PC-3 (cell line): Measurements from ENCODE around the gene PAQR5. TPM values are rescaled to one million over a fixed set of nuclear protein-coding genes. Genes with fewer than 3 reads are reported as not detected.

Experiments used
- ATAC-seq: fragments of 200-7000 bp; cut with Tn5 transposase; 2 replicates; pipeline ENCODE4 v1.9.1; 2020; ENCODE audit warnings: mild to moderate bottlenecking, moderate library complexity
- BruUV-seq: library from RNA; stranded (reverse); fragments of 400-500 nt; replicated peaks from 2 replicates; lab custom pipeline; 2021; lab: Mats Ljungman, UMichigan
- CTCF ChIA-PET: fragments of 300-600 bp; sonication (Branson Sonifier 250); formaldehyde crosslinking; loops from one replicate; lab custom pipeline; 2022; ENCODE audit warnings: antibody characterized with exemption; lab: Charles Lee
- POLR2A ChIA-PET: fragments of 300-600 bp; sonication (Branson Sonifier 250); formaldehyde crosslinking; loops from one replicate; lab custom pipeline; 2022; ENCODE audit warnings: antibody characterized with exemption; ENCODE audit not compliant: unreplicated experiment; lab: Charles Lee
- DNase-seq: peaks from one replicate; pipeline ENCODE4 v3.0.0-alpha.2; 2015
- H2AFZ ChIP-seq: fragments of 300-600 bp; sonication (generic); 2 replicates; pipeline ENCODE4 v1.6.0; 2016; ENCODE audit warnings: antibody characterized with exemption, low read length
- H3F3A ChIP-seq: fragments of 300-600 bp; sonication (generic); one replicate; pipeline ENCODE4 v1.6.0; 2017; ENCODE audit warnings: antibody characterized with exemption, low read length, control low read depth, mild to moderate bottlenecking; ENCODE audit not compliant: unreplicated experiment
- H3K27ac ChIP-seq: fragments of 300-600 bp; sonication (generic); 2 replicates; pipeline ENCODE4 v1.5.1; 2016; ENCODE audit warnings: mild to moderate bottlenecking, low read length
- H3K27me3 ChIP-seq: fragments of 300-600 bp; sonication (generic); 2 replicates; pipeline ENCODE4 v1.6.1; 2016; ENCODE audit warnings: low read length, mixed read lengths
- H3K36me3 ChIP-seq: fragments of 300-600 bp; sonication (generic); 2 replicates; pipeline ENCODE4 v1.6.1; 2016; ENCODE audit warnings: low read depth, mixed run types, low read length, mixed read lengths
- H3K4me1 ChIP-seq: fragments of 300-600 bp; sonication (generic); 2 replicates; pipeline ENCODE4 v1.5.1; 2016; ENCODE audit warnings: low read length; ENCODE audit not compliant: insufficient read depth
- H3K4me2 ChIP-seq: fragments of 300-600 bp; sonication (generic); 2 replicates; pipeline ENCODE4 v1.6.0; 2016; ENCODE audit warnings: low read length
- H3K4me3 ChIP-seq: fragments of 300-600 bp; sonication (generic); 2 replicates; pipeline ENCODE4 v1.5.1; 2016; ENCODE audit warnings: mild to moderate bottlenecking, low read length, mixed read lengths
- H3K79me2 ChIP-seq: fragments of 300-600 bp; sonication (generic); 2 replicates; pipeline ENCODE4 v1.6.1; 2017; ENCODE audit warnings: low read length, mixed read lengths
- H3K9ac ChIP-seq: fragments of 300-600 bp; sonication (generic); 2 replicates; pipeline ENCODE4 v1.6.0; 2016; ENCODE audit warnings: mild to moderate bottlenecking, low read length
- H3K9me2 ChIP-seq: fragments of 300-600 bp; sonication (generic); replicated peaks from 2 replicates; pipeline ENCODE4 v1.6.1; 2016; ENCODE audit warnings: mixed run types, low read length, mixed read lengths
- H3K9me3 ChIP-seq: fragments of 300-600 bp; sonication (generic); 2 replicates; pipeline ENCODE4 v1.6.1; 2016; ENCODE audit warnings: low read length, mixed read lengths
- H4K20me1 ChIP-seq: fragments of 300-600 bp; sonication (generic); 2 replicates; pipeline ENCODE4 v1.6.1; 2016; ENCODE audit warnings: low read length, mixed read lengths
- CTCF ChIP-seq: fragments of 300-600 bp; sonication (generic); conservative IDR thresholded peaks from 2 replicates; pipeline ENCODE4 v1.5.1; 2017; ENCODE audit warnings: antibody characterized with exemption, low read depth, mild to moderate bottlenecking, low read length
- EZH2 ChIP-seq: fragments of 300-600 bp; sonication (generic); IDR thresholded peaks from one replicate; pipeline ENCODE4 v1.6.1; 2017; ENCODE audit warnings: antibody characterized with exemption, mild to moderate bottlenecking, low read length; ENCODE audit not compliant: unreplicated experiment
- EZH2phosphoT487 ChIP-seq: fragments of 300-600 bp; sonication (generic); IDR thresholded peaks from 2 replicates; pipeline ENCODE4 v1.6.1; 2018; ENCODE audit warnings: mild to moderate bottlenecking, antibody characterized with exemption, low read length, borderline replicate concordance
- intact Hi-C: fragments of 100-400 bp; cut with micrococcal nuclease; formaldehyde crosslinking; loops from 2 replicates; pipeline ENCODE4 v1.9.0; 2023
- total RNA-seq: library from RNA; depleted of rRNA; stranded (reverse); fragments of >200 nt; gene quantifications from 2 replicates; pipeline ENCODE4 v1.2.3, GENCODE V29; 2014

PAQR5 gene
- total RNA-seq, 1 experiment from 2014 or later: 12.2 TPM

GRCh38 chr15:69277316-69277715 lies 21.4 kb upstream of the PAQR5 start:
- H3K4me3 ChIP-seq: no peak overlapping the region
- TF ChIP-seq EZH2: no peak
- TF ChIP-seq EZH2phosphoT487: no peak
- no peak for TF ChIP-seq CTCF
- H3K36me3 ChIP-seq: no peaks in the 10 kb centered on the region
- intact Hi-C loops: no loop called here
- no peak overlapping the region for H3K9ac ChIP-seq
- no peaks in the 10 kb centered on the region for H3K27me3 ChIP-seq
- H4K20me1 ChIP-seq: no peaks in the 10 kb centered on the region
- no peak overlapping the region for H3K27ac ChIP-seq
- H3K9me2 ChIP-seq: no peaks in the 10 kb centered on the region
- no peaks in the 10 kb centered on the region for H3K79me2 ChIP-seq
- ATAC-seq: no peak
- no peak overlapping the region for H3K4me2 ChIP-seq
- H2AFZ ChIP-seq: no peak overlapping the region
- ChIA-PET CTCF (no interaction called here), POLR2A (no interaction called here)
- BruUV-seq: no TSS peak
- no peaks in the 10 kb centered on the region for H3K4me1 ChIP-seq
- no peak for DNase-seq
- no peaks in the 10 kb centered on the region for H3K9me3 ChIP-seq
- H3F3A ChIP-seq: no peaks in the 10 kb centered on the region

- Histone ChIP-seq H3K4me1 (no peaks in the 10 kb centered on the region), H4K20me1 (no peaks in the 10 kb centered on the region), H3K79me2 (no peaks in the 10 kb centered on the region), H3K36me3 (no peaks in the 10 kb centered on the region), H3K4me3 (no peak overlapping the region), H3F3A (no peaks in the 10 kb centered on the region), H3K9me3 (no peaks in the 10 kb centered on the region), H3K9me2 (no peaks in the 10 kb centered on the region), H3K27me3 (no peaks in the 10 kb centered on the region), H3K9ac (no peak overlapping the region), H2AFZ (no peak overlapping the region), H3K27ac (no peak overlapping the region), H3K4me2 (no peak overlapping the region)
- intact Hi-C loops: no loop called here
- DNase-seq (no peak), ATAC-seq (no peak)
- TF ChIP-seq EZH2 (no peak), CTCF (no peak), EZH2phosphoT487 (no peak)
- ChIA-PET CTCF (no interaction called here), POLR2A (no interaction called here)
- no TSS peak for BruUV-seq
Observed at GRCh38 chr15:69279636-69280035, 19.1 kb upstream of the PAQR5 start.

- POLR2A ChIA-PET: no interaction called here
- ATAC-seq: no peak
- intact Hi-C loops: no loop called here
Observed at GRCh38 chr15:69280783-69281182, 17.9 kb upstream of the PAQR5 start.

More at GRCh38 chr15:69280783-69281182, 17.9 kb upstream of the PAQR5 start:
- Histone ChIP-seq H3F3A (no peaks in the 10 kb centered on the region), H3K9ac (no peak overlapping the region), H2AFZ (no peak overlapping the region), H3K79me2 (no peaks in the 10 kb centered on the region), H3K36me3 (no peaks in the 10 kb centered on the region), H3K27ac (no peak overlapping the region), H3K27me3 (no peaks in the 10 kb centered on the region), H3K4me2 (no peak overlapping the region), H3K9me3 (no peaks in the 10 kb centered on the region), H3K4me3 (no peak overlapping the region), H3K4me1 (no peaks in the 10 kb centered on the region), H4K20me1 (no peaks in the 10 kb centered on the region), H3K9me2 (no peaks in the 10 kb centered on the region)
- no TSS peak for BruUV-seq
- TF ChIP-seq EZH2phosphoT487 (no peak), CTCF (no peak), EZH2 (no peak)
- CTCF ChIA-PET: no interaction called here
- no peak for DNase-seq
